Activated gamma-delta T cell (primary cell): Measurements from ENCODE around the gene MCAM.

Experiments used
- DNase-seq: peaks from one replicate; lab custom pipeline; 2025; lab: John Stamatoyannopoulos, UW

The MCAM gene

GRCh38 chr11:119262668-119263351 is 54.1 kb downstream of the MCAM start:
- DNase-seq = no peak

GRCh38 chr11:119258983-119259382 is 57.9 kb downstream of the MCAM start:
- no peak for DNase-seq
